Dermis microvascular lymphatic vessel endothelial cell (primary cell): ENCODE data around the gene PCP4L1. TPM values are rescaled to one million over a fixed set of nuclear protein-coding genes. Genes with fewer than 3 reads are reported as not detected.
"Not testable (repeated sequence)": the region's sequence is repeated elsewhere in the genome, so short reads cannot be mapped to it uniquely, and the experiment has no call there.

ENCODE experiments used
- DNase-seq, 2 donors: peaks; one replicate each; pipeline versions ENCODE4 v3.0.0 to v3.0.0-alpha.2; 2010; ENCODE audit warnings: low read depth in 2 of 2
- total RNA-seq: library from RNA; depleted of rRNA; stranded (reverse); fragments of >200 nt; gene quantifications from 2 replicates; pipeline ENCODE4 v1.2.1, GENCODE V29; 2014

PCP4L1 gene
- not detected in 2 replicates for total RNA-seq

- peak in 1 of 2 donors; percentile 58 for DNase-seq
These were observed at the start of gene PCP4L1 for GRCh38 chr1:161258439-161259344. TSS of gene PCP4L1 (plus strand) at chr1:161258745. CDS start at chr1:161258975, 230 bp downstream.

GRCh38 chr1:161209790-161210409 lies 48.6 kb upstream of the PCP4L1 start:
- peak; percentile 42 to 73 for DNase-seq

DNA sequence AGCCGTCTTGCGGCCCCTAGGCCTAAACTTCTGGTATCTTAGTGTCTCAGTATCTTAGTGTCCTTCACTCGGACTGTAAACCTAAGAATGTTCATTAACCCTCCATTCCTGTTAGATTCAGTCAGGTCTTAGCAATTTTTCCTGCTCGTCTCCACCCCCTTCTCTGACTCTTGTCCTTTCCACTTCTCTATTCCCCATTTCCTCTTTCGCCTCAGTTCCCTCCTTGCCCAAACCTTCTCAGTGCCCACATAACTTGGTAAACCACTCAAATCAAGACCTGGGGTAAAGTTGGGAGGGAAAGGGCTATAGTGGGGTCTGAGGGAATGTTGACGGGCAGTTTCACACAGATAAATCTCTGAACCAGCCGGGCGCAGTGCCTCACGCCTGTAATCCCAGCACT lies 44.2 kb upstream of the PCP4L1 start:
- no peak for DNase-seq

DNA sequence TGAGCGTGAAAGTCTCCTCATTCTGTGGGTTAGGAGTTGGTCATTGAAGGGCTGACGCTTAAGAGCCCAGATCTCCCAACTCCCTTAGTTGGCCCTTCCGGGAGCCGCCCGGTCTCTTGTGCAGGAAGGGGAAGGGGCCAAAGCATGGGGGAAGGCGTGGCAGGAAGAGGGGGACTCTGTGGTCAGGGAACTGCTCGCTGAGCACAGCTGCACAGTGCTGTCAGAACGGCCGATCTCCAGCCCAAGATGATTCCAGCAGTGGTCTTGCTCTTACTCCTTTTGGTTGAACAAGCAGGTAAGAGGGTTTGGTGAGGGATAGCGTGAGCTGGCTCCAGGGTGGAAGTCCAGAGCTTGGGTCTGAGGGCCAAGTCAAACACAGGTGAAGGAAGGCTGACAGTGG lies 43.5 kb upstream of the PCP4L1 start, which contains the start of gene FCER1G:
Gene FCER1G, plus strand, starts transcription at position 220 of the 400 bp plus-strand sequence. Its CDS starts 27 bp downstream, at position 247.
- DNase-seq = no peak

DNA sequence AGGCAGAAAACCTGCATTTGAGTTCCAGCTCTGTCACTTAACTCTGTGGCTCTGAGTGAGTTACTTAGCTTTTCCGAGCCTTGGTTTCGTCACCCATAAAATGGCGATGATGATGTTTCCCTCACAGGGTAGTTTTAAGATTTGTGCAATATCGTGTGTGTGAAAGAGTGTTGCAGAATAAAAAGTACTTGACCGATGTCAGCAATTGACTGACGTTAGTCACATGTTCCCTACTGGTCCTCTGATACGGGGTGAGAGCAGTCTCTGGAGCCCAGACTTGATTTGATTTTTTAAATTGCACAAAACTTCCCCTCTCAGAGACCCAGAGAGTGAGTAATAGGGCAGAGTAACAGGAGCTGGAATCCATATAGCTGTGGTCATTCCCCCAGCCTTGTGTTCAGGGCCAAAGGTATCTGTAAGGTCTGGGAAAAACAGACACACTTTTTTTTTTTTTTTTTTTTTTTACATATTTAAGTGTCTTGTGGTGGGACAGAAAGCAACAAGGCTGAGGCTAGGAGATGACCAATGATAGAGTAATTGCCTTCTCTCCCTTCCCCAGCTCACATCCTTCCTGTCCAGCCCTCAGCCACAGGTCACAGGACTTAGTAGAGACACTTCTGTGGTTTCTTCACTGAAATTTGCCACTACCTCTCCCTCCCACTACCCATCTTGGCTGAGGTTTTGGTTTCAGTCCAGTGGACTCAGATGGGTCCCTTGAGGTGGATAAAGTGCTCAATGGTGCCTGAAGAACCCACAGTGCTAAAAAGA lies 41.4 kb upstream of the PCP4L1 start:
- peak in 1 of 2 donors; percentile 33 for DNase-seq

GRCh38 chr1:161217831-161218230 lies 40.7 kb upstream of the PCP4L1 start:
- DNase-seq = no peak

GRCh38 chr1:161218301-161219077 lies 40.1 kb upstream of the PCP4L1 start:
- DNase-seq = no peak

DNA sequence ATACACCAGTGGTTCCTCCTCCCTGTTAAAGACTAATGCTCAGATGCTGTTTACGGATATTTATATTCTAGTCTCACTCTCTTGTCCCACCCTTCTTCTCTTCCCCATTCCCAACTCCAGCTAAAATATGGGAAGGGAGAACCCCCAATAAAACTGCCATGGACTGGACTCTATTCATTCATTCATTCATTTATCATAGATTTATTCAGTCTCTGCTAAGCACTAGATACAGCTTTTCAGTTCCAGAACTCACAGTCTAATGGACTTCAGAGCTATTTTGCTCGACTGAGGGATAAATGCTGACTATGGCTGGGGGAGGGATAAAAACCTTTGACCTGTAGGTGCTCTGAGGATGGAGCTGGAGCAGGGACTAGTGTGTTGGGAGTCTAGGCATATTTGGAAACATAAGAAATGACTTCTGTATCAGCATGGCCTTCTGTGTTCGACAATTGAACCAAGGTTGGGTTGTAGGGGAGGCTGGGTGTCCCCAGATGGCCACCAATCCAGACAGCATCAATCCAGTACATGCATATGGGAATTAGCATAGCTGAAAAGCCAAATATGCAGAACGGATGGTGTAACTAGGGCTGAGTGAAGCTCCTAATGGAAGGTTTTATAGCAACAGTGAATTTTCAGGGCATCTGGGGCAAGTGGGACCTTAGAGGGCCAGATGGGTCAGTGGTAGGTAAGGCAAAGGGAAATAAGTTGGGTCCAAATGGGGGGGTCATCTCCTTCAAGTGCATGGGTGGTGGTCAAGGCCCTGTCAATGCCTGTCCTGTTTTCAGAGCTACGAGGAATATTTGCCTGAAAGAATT lies 39.3 kb upstream of the PCP4L1 start:
- no peak for DNase-seq

- DNase-seq = no peak
These were observed 38.5 kb upstream of the PCP4L1 start for GRCh38 chr1:161220002-161220401.

DNA sequence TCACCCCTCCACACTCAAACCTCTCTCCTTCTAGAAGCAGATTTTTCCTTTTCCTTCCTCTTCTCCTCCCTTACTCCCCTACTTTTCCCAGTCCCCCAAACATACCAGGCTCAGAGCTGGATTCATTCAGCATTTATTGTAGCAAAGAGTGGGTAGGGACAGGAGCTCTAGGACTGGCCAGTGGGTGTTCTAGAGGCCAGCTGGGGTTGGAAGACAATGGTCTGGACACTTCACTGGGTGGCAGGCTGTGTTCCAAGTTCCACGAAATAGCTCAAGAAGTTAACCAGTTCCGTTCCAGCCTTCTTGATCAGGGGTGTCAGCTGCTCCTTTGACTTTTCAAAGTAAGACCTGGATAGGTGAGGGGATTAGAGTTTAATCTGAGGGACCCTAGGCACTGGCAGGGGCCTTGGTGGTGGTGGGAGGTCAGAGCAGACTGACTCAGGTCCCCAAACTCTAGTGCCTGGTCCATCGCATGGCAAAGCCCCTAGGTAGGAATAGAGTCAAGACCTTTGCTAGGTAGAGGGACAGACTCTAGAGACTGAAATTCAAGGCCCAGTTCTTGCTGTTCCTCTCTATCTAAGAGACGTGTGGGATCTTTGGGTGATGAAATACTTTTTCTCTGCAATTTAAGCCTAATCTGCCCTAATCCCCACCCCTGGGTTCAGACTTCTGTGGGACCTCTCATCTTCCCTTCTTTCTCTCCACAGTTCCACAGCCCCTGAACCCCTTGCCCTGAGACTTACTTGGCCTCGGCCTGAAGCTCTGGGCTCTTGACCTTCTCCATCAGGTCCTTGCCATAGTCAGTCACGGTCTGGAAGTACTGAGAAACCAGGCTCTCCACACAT lies 36.1 kb upstream of the PCP4L1 start:
- no peak for DNase-seq

GRCh38 chr1:161223805-161224694 lies 34.5 kb upstream of the PCP4L1 start:
- DNase-seq = no peak

DNA sequence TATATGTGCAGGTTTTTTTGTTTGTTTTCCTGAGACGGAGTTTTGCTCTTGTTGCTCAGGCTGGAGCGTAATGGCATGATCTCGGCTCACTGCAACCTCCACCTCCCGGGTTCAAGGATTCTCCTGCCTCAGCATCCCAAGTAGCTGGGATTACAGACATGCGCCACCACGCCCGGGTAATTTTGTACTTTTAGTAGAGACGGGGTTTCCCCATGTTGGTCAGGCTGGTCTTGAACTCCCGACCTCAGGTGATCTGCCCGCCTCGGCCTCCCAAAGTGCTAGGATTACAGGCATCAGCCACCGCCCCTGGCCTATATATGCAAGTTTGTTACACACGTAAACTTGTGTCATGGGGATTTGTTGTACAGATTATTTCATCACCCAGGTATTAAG lies 33.9 kb upstream of the PCP4L1 start:
- not testable (repeated sequence) for DNase-seq

DNA sequence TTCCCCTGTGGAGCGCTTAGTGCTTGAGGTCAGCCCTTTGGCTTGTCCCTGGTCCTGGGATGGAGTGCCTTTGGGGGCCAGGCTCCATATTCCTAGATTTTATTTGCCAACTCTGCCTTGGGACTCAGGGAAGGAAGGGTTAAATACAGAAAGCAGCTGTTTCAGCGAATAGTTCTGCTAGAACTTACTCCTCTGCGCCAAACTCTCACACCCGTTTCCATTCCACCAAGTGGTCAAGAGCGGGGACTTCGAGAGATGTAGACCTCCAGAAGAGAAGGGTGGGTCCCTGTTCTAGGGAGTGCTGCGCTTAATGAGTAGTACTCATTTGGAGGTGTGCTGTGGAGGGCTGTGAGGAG lies 33.4 kb upstream of the PCP4L1 start:
- no peak for DNase-seq

- peak; percentile 94 to 99 for DNase-seq
These were observed 32.8 kb upstream of the PCP4L1 start, which contains the start of gene TOMM40L for GRCh38 chr1:161225534-161226319. TSS of gene TOMM40L (plus strand) at chr1:161226060. CDS start at chr1:161226490, 430 bp downstream.

- DNase-seq = no peak
These were observed 32.2 kb upstream of the PCP4L1 start for GRCh38 chr1:161226320-161226711.

GRCh38 chr1:161226759-161227158 lies 31.8 kb upstream of the PCP4L1 start:
- no peak for DNase-seq

DNA sequence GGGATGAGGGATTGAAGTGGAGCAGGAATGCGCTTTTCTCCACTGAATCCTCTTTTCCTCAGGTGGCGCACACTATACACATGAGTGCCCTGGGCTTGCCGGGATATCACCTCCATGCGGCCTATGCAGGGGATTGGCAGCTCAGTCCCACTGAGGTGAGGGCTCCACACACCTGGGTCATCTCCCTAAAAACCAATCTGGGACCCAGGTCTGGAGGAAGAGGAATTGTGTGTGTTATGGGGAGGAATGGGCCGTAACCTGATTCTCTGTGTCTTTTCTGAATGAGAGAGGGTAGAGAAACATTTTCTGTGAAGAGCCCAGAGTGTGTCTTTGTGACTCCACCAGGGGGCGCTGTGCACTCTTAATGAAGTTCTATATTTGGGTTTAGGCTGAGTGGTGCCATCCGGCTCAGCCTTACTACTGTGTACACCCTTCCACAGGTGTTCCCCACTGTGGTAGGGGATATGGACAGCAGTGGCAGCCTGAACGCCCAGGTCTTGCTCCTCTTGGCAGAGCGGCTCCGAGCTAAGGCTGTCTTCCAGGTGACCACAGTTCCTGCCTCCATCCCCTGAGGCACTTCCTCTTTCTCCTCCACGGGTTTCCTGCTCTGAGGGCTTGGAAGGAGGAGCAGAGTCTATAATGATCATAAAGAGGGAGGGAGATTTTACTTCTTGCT lies 31.2 kb upstream of the PCP4L1 start:
- DNase-seq = peak; percentile 60 to 79
